Measurements from ENCODE around the gene FBXL15.

Gene FBXL15

DNA sequence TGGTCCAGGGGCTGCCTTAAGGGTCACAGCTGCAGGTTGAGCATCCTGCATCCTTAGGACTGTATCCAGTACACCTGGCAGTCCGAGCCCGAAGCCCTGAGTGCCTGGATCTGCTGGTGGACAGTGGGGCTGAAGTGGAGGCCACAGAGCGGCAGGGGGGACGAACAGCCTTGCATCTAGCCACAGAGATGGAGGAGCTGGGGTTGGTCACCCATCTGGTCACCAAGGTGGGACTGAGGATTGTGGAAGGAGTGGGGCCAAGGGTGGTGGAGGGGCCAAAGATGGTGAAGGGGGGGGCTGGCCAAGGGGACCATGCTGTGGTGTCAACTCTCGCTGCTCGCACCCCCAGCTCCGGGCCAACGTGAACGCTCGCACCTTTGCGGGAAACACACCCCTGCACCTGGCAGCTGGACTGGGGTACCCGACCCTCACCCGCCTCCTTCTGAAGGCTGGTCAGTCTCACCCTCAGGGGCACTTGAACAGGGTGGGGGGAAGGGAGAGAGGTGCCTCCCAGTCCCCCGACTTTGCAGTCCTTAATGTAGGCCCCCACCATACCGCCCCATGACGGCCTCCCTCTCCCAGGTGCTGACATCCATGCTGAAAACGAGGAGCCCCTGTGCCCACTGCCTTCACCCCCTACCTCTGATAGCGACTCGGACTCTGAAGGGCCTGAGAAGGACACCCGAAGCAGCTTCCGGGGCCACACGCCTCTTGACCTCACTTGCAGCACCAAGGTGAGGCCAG, 19.9 kb upstream of the FBXL15 start:
- DNase-seq (ENCODE audit: extremely low spot score), result no peak
- TF ChIP-seq BHLHE40 (IDR thresholded peaks at IDR 0.05; ENCODE audit: borderline replicate concordance) (no peak), ARNT (IDR thresholded peaks at IDR 0.05) (no peak), ZNF384 (IDR thresholded peaks at IDR 0.05) (no peak), TARDBP (IDR thresholded peaks at IDR 0.05) (no peak), CTBP1 (IDR thresholded peaks at IDR 0.05; ENCODE audit: borderline replicate concordance) (no peak), LEF1 (IDR thresholded peaks at IDR 0.05; ENCODE audit: borderline replicate concordance) (no peak), FOXK2 (IDR thresholded peaks at IDR 0.05) (no peak), FOXM1 (IDR thresholded peaks at IDR 0.05; ENCODE audit: borderline replicate concordance) (no peak), ELF4 (IDR thresholded peaks at IDR 0.05) (no peak), SP1 (IDR thresholded peaks at IDR 0.05) (no peak), SUZ12 (IDR thresholded peaks at IDR 0.05) (no peak), FOXA1 (IDR thresholded peaks at IDR 0.05) (no peak), HDGF (IDR thresholded peaks at IDR 0.05; ENCODE audit: borderline replicate concordance) (no peak), L3MBTL2 (conservative IDR thresholded peaks at IDR 0.05) (no peak), NFRKB (IDR thresholded peaks at IDR 0.05) (no peak)
- TF ChIP-seq, protein P1, sequence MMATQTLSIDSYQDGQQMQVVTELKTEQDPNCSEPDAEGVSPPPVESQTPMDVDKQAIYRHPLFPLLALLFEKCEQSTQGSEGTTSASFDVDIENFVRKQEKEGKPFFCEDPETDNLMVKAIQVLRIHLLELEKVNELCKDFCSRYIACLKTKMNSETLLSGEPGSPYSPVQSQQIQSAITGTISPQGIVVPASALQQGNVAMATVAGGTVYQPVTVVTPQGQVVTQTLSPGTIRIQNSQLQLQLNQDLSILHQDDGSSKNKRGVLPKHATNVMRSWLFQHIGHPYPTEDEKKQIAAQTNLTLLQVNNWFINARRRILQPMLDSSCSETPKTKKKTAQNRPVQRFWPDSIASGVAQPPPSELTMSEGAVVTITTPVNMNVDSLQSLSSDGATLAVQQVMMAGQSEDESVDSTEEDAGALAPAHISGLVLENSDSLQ (IDR thresholded peaks at IDR 0.05), result no peak
- CTCF ChIA-PET, result interaction anchor here (1.0 to 4.3 kb wide), 7 partner anchors 16 to 170 kb away, joined by 3 to 19 read pairs (median 4); partner anchors contain the start of genes CUEDC2 and FBXL15
- POLR2A ChIA-PET, result interaction anchor here (1.2 to 3.6 kb wide), 3 partner anchors 20 to 171 kb away, joined by 3 to 17 read pairs (median 5); partner anchors contain the start of gene FBXL15

DNA sequence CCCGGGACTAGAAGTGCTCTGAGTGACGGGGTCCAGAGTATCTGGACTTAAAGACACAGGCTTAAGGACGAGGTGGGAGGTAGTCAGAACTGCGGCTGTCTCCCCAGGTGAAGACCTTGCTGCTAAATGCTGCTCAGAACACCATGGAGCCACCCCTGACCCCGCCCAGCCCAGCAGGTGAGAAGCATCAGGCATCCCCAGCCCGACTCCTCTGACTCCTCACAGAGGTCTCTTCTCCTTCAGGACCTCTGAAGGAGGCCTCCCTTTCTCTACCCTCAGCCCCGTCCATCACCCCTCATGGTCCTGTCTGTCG, 19.3 kb upstream of the FBXL15 start:
- no peak for DNase-seq (ENCODE audit: extremely low spot score)
- CTCF ChIA-PET, result interaction anchor here (1.3 to 4.3 kb wide), 2 partner anchors 17 to 232 kb away, joined by 5 to 18 read pairs; no protein-coding TSS in a partner anchor
- TF ChIP-seq ELF4 (IDR thresholded peaks at IDR 0.05) (no peak), TARDBP (IDR thresholded peaks at IDR 0.05) (no peak)
- POLR2A ChIA-PET, result interaction anchor here (0.7 to 1.4 kb wide), 2 partner anchors 60 to 171 kb away, joined by 3 to 5 read pairs; no protein-coding TSS in a partner anchor

DNA sequence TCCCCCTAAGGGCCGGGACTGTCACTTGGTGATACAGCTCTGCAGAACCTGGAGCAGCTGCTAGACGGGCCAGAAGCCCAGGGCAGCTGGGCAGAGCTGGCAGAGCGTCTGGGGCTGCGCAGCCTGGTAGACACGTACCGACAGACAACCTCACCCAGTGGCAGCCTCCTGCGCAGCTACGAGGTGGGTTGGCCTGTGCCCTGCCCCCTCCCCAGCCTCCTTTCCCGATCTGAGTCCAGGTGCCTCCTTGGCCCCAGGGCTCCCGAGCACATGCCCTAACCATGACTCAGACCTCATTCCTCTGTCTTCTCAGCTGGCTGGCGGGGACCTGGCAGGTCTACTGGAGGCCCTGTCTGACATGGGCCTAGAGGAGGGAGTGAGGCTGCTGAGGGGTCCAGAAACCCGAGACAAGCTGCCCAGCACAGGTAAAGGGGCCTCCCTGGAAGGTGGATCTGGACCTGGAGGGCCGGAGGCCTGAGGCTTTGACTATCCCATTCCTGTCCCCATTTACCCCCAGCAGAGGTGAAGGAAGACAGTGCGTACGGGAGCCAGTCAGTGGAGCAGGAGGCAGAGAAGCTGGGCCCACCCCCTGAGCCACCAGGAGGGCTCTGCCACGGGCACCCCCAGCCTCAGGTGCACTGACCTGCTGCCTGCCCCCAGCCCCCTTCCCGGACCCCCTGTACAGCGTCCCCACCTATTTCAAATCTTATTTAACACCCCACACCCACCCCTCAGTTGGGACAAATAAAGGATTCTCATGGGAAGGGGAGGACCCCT, 18.7 kb upstream of the FBXL15 start:
- POLR2A ChIA-PET, result interaction anchor here (0.7 to 1.8 kb wide), 2 partner anchors 19 to 60 kb away, joined by 3 to 6 read pairs; partner anchors contain the start of gene FBXL15
- CTCF ChIA-PET, result interaction anchor here (0.6 to 1.3 kb wide), 2 partner anchors 8 to 232 kb away, joined by 3 to 5 read pairs; no protein-coding TSS in a partner anchor
- TF ChIP-seq CTBP1 (IDR thresholded peaks at IDR 0.05; ENCODE audit: borderline replicate concordance) (no peak), NFRKB (IDR thresholded peaks at IDR 0.05) (no peak), ELF4 (IDR thresholded peaks at IDR 0.05) (no peak), L3MBTL2 (conservative IDR thresholded peaks at IDR 0.05) (no peak), SUZ12 (IDR thresholded peaks at IDR 0.05) (no peak), SP1 (IDR thresholded peaks at IDR 0.05) (no peak), HDGF (IDR thresholded peaks at IDR 0.05; ENCODE audit: borderline replicate concordance) (no peak), TARDBP (IDR thresholded peaks at IDR 0.05) (no peak), FOXA1 (IDR thresholded peaks at IDR 0.05) (no peak), LEF1 (IDR thresholded peaks at IDR 0.05; ENCODE audit: borderline replicate concordance) (no peak), FOXK2 (IDR thresholded peaks at IDR 0.05) (no peak), FOXM1 (IDR thresholded peaks at IDR 0.05; ENCODE audit: borderline replicate concordance) (no peak), ARNT (IDR thresholded peaks at IDR 0.05) (no peak), BHLHE40 (IDR thresholded peaks at IDR 0.05; ENCODE audit: borderline replicate concordance) (no peak), ZNF384 (IDR thresholded peaks at IDR 0.05) (no peak)
- TF ChIP-seq, protein P1 (IDR thresholded peaks at IDR 0.05), result no peak
- DNase-seq (ENCODE audit: extremely low spot score), result no peak

DNA sequence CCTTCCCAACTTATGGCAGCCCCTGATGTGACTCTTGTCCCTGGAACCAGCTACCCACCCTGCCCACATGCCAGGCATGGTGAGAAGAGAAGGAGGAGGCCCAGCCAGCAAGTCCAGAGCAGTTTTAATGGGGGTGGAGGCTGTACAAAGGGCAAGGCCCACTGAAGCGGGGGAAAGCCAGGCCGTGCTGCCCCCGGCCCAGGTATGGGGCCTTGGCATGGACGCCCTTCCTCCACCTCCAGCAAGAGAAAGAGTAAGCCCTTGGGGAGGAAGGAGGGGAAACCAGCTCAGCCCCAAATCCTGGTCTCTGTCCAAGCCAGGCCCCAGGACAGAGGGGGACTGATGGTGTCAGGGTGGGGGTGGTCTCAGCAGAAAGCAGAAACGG, 18.1 kb upstream of the FBXL15 start:
- POLR2A ChIA-PET, result interaction anchor here (1.2 to 1.8 kb wide), 2 partner anchors 19 to 77 kb away, joined by 4 to 6 read pairs; partner anchors contain the start of gene FBXL15
- CTCF ChIA-PET, result interaction anchor here (0.6 to 1.3 kb wide), 3 partner anchors 9 to 233 kb away, joined by 3 to 5 read pairs (median 4); no protein-coding TSS in a partner anchor
- no peak for TF ChIP-seq HDGF (IDR thresholded peaks at IDR 0.05; ENCODE audit: borderline replicate concordance)
- no peak for TF ChIP-seq ELF4 (IDR thresholded peaks at IDR 0.05)
- no peak for TF ChIP-seq SP1 (IDR thresholded peaks at IDR 0.05)
- TF ChIP-seq, protein P1 (IDR thresholded peaks at IDR 0.05), result no peak
- TF ChIP-seq CTBP1 (IDR thresholded peaks at IDR 0.05; ENCODE audit: borderline replicate concordance), result no peak
- TF ChIP-seq NFRKB (IDR thresholded peaks at IDR 0.05), result no peak
- no peak for TF ChIP-seq FOXK2 (IDR thresholded peaks at IDR 0.05)
- no peak for TF ChIP-seq LEF1 (IDR thresholded peaks at IDR 0.05; ENCODE audit: borderline replicate concordance)
- no peak for TF ChIP-seq ZNF384 (IDR thresholded peaks at IDR 0.05)
- no peak for TF ChIP-seq BHLHE40 (IDR thresholded peaks at IDR 0.05; ENCODE audit: borderline replicate concordance)
- TF ChIP-seq ARNT (IDR thresholded peaks at IDR 0.05), result no peak
- no peak for TF ChIP-seq FOXA1 (IDR thresholded peaks at IDR 0.05)
- TF ChIP-seq FOXM1 (IDR thresholded peaks at IDR 0.05; ENCODE audit: borderline replicate concordance), result no peak
- no peak for TF ChIP-seq SUZ12 (IDR thresholded peaks at IDR 0.05)
- no peak for TF ChIP-seq TARDBP (IDR thresholded peaks at IDR 0.05)
- TF ChIP-seq L3MBTL2 (conservative IDR thresholded peaks at IDR 0.05), result no peak
- DNase-seq (ENCODE audit: extremely low spot score), result no peak

DNA sequence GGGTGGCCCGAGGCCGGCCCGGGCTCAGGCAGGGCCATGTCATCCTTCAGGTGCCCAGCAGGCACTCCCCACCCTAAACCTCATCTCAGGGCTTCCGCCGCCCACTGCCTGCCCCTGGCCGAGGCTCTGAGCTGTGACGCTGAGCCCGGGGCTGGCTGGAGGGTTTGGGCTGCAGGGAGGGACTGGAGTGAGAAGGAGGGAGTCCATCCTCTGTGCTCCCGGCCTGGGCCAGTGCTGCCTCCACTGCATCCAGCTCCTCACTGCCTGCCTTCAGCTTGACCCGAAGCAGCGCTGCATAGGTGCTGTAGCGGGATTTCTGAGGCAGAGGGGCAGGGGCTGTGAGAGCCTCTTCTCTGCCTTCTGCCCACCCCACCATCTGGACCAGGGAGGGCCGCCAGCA, 17.5 kb upstream of the FBXL15 start:
- POLR2A ChIA-PET, result interaction anchor here (0.9 to 1.8 kb wide), 3 partner anchors 9 to 76 kb away, joined by 3 to 6 read pairs (median 4); partner anchors contain the start of gene FBXL15
- CTCF ChIA-PET, result interaction anchor here (0.6 to 1.2 kb wide), 9 partner anchors 8 to 181 kb away, joined by 3 to 7 read pairs (median 5); partner anchors contain the start of genes CUEDC2 and NFKB2
- TF ChIP-seq SUZ12 (IDR thresholded peaks at IDR 0.05) (no peak), CTBP1 (IDR thresholded peaks at IDR 0.05; ENCODE audit: borderline replicate concordance) (no peak), ELF4 (IDR thresholded peaks at IDR 0.05) (no peak), HDGF (IDR thresholded peaks at IDR 0.05; ENCODE audit: borderline replicate concordance) (no peak), NFRKB (IDR thresholded peaks at IDR 0.05) (no peak), FOXK2 (IDR thresholded peaks at IDR 0.05) (no peak), L3MBTL2 (conservative IDR thresholded peaks at IDR 0.05) (no peak), ZNF384 (IDR thresholded peaks at IDR 0.05) (no peak), FOXM1 (IDR thresholded peaks at IDR 0.05; ENCODE audit: borderline replicate concordance) (no peak), BHLHE40 (IDR thresholded peaks at IDR 0.05; ENCODE audit: borderline replicate concordance) (no peak), TARDBP (IDR thresholded peaks at IDR 0.05) (no peak), LEF1 (IDR thresholded peaks at IDR 0.05; ENCODE audit: borderline replicate concordance) (no peak), ARNT (IDR thresholded peaks at IDR 0.05) (no peak), FOXA1 (IDR thresholded peaks at IDR 0.05) (no peak), SP1 (IDR thresholded peaks at IDR 0.05) (no peak)
- TF ChIP-seq, protein P1 (IDR thresholded peaks at IDR 0.05), result no peak
- DNase-seq (ENCODE audit: extremely low spot score), result no peak
